Measurements from ENCODE around the gene SRPK2.
"Not testable (repeated sequence)": the region's sequence is repeated elsewhere in the genome, so short reads cannot be mapped to it uniquely, and the experiment has no call there.

SRPK2 gene

DNA sequence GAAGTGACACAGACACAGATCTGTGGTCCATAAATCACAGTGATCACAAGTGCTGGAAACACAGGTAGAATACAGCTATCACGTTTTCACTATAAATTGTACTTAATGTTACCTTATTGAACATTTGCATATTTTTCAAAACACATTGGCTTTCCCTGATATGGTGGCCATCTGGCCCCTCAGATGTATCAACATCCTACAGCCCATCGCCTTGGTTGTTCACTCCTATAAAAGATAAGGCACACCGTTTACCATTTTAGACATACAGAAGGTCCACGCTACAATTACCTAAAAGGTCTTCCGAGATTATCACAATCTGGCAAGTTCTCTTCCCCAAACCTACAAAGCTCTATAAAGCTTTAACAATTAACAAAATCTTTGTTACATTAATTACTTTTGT lies 91.4 kb downstream of the SRPK2 start:
- no peak for DNase-seq

DNA sequence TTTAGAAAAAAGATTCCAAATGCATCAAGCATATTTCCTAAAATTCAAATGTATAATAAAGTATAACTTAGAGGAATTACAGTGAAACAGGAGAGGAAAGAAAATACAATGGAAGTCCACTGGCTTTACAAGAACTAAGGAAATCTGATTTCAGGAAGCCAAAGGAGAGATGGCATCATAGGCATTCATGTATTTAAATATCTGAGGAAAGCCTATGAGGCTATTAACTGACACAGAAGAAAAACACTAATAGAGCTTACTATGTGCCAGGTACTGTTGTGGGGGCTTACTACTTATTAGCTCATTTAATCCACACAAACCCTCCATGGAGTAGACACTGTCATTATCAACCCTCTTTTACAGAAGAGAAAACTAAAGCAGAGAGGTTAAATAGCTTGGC lies 92.2 kb downstream of the SRPK2 start:
- DNase-seq = no peak

DNA sequence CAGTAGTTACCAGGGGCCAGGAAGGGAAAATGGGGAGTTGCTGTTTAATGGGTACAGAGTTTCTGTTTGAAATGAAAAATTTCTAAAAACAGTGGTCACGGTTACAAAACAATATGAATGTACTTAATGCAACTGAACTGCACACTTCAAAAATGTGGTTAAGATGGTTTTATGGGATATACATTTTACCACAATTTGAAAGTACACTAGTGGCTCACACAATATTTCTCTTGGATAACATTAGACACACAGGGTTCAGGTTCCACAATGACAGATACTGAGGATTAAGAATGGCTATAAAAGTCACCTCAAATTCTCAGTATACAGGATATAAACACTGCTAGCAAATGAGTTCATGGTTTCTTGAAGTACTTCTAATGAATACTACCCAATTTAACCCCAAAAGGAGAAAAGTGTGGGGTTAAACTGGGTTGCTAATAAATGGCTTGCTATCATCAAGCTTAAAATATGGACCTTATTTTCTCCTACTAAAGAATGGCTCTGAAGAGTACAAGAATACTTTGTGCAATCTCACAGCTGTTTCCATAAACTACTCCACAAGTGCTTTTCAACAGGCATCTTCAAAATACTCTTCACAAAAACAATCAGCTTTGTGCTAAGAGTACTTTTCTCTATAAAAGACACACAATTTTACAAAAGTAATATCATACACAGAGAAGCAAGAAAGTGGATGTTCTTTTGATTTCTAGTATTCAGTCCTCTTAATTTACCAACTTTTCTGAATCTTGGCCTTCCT lies 92.9 kb downstream of the SRPK2 start:
- DNase-seq = no peak

DNA sequence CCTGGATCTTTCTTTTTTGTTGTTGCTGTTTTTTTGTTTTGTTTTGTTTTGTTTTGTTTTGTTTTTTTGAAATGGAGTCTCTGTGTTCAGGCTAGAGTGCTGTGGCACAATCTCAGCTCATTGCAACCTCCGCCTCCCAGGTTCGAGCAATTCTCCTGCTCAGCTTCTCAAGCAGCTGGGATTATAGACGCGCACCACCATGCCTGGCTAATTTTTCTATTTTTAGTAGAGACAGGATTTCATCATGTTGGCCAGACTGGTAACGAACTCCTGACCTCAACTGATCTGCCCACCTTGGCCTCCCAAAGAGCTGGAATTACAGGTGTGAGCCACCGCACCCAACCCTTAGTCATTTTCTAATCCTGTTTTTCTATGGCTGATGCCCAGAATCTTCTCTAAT lies 94.2 kb downstream of the SRPK2 start:
- DNase-seq = not testable (repeated sequence)

DNA sequence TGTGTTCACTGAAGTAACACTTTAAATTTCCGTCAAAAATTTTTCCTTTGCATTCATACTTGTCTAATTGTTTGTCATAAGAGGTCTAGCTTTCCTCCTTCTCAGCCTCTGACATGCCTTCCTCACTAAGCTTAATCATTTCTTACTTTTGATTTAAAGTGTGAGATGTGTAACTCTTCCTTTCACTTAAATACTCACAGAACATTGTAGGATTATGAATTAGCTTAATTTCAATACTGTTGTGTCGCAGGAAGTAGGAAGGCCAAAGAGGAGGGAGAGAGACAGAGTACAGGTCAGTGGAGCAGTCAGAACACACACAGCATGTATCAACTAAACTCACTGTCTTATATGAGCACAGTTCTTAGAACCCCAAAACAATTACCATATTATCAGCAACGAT lies 99.0 kb downstream of the SRPK2 start:
- no peak for DNase-seq

DNA sequence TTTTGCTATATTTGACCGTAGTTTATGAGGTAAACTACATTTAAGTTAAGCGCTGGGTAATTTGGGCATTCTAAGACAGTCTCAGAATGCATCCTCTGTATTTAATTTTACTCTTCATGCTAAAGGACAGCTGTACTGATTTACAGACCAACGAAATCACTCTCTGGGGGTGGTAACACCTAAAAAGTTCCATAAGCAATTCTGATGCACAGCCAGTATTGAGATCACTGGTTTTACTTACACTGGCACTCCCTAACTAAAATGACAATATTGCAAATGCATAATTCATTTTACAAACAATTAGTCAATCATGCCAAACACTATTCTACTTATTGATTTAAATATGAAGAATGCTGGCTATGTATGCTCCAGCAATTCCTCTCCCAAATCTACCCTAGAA lies 102.3 kb downstream of the SRPK2 start:
- DNase-seq = no peak

DNA sequence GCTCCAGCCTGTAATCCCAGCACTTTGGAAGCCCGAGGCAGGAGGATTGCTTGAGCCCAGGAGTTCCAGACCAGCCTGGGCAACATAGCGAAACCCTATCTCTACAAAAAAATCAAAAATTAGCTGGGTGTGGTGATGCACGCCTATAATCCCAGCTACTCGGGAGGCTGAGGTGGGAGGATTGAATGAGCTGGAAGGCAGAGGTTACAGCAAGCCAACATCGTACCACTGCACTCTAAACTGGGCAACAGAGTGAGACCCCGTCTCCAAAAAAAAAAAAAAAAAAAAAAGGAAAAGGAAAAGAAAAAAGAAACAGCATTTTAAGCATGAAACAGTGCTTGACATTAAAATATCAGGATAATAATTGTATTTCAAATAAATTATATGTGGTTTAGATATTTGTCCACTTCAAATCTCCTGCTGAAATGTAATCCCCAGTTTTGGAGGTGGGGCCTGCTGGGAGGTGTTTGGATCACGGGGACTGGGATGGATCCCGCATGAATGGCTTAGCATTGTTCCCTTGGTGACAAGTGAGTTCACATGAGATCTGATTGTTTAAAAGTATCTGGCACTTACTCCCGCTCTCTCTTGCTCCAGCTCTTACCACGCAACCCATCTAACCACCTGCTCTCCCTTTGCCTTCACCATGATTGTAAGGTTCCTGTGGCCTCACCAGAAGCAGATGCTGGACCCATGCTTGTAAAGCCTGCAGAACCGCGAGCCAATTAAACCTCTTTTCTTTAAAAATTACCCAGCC lies 103.4 kb downstream of the SRPK2 start:
- no peak for DNase-seq

DNA sequence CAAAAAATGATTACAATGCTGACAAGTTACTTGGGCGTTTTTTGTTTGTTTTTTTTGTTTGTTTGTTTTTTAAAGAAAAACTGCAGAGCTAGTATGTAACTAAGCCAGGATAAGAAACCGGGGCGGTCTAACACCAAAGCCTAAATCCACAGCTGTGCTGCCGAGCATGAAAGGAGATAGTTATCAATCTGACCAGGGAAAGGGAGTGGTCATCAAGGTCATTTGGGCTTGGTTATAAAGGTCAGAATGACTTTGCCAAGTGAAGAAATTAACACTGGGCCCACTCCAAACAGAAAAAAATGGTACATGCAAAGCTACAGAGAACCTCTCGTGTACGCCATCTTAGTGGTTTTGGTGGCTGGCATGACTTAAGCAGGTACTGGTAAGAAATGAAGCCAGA lies 104.7 kb downstream of the SRPK2 start:
- no peak for DNase-seq

DNA sequence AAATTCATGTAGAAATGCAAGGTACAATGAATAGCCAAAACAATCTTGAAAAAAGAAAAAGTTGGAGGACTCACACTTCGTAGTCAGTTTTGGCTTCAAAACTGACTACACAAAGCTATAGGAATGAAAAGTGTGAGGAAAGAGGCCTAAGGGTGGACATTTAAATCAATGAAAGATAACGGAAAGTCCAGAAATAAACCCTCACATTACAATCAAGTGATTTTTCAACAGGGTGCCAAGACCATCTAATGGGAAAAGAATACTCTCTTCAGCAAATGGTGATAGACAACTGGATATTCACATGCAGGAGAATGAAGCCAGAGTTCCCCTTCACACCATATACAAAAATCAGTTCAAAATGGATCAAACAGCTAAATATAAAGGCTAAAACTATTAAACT lies 106.8 kb downstream of the SRPK2 start:
- DNase-seq = no peak

DNA sequence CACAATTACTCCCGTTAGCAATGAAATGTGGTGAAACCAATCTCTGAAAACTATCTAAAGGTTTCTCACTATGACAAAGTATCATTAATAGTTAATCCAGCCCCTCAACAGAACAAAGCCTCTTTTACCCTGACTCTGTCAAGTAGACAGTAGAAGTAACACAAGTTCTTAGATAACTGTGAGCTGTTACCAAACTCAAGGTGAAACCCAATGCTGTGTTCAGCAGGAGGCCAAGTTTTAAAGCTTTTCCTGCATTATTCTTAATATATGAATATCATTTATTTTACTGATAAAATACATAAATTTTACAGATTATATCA lies 109.1 kb downstream of the SRPK2 start:
- no peak for DNase-seq

DNA sequence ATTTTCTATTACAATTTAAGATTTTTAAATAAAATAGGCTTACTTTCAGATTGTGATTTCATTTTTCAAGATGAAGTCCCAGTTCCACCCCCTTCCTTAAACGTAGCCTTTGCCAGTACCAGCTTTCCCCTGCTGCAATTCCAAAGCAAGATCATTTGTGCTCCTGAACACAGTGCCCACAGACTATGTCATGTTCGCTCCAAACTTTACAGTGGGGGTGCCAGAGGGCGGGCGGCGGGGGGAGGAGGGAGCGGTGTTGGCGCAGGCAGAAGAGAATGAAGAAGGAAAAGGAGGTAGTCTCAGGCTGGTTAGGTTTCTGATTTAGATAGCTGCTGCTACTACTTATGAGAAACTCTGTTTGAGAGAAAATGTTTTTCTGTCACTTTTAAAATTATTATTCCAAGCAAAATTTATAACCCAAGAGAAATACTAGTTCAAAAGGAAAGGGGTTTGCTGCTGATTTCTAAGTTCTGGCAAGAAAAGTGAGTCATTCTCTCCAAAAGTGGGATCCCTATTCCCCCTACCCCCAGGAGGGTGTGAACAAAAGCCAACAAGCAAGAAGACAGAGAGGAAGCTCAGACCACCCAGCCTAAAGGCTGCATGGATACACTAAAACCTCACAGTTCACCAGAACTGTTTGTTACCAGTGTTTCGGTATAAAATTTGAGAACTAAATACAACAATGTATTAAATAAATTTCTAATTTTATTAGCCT lies 109.6 kb downstream of the SRPK2 start:
- DNase-seq = no peak

DNA sequence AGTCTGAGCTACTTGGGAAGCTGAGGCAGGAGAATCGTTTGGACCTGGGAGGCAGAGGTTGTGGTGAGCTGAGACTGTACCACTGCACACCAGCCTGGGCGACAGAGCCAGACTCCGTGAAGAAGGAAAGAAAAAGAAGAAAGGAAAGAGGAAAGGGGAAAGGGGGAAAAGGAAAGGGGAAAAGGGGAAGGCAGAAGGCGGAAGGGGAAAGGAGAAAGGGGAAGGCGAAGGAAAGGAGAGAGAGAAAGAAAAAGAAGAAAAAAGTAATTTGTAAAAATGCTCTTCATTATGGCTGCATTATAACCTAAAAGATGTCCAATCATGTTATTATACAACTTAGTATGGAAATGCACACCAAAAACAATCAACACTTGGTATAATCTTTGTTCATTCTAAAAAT lies 110.2 kb downstream of the SRPK2 start:
- DNase-seq = no peak

DNA sequence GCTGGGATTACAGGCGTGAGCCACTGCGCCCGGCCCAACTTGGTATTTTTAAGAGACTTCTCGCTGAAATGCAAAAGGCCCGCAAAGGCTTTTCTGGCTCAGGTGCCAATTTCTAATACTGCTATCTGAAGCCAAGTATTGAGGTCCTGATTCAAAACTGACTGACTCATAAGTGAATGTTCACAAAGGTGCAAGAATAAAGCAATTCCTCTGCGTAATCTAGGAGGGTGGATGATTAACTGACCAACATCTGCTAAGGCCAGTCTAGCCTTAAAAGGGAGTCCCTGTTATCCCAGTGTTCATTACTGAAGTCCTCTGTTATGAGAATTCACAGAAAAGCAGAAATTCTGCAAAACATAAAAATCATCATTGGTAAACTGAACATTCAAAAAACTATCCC lies 111.4 kb downstream of the SRPK2 start:
- no peak for DNase-seq

DNA sequence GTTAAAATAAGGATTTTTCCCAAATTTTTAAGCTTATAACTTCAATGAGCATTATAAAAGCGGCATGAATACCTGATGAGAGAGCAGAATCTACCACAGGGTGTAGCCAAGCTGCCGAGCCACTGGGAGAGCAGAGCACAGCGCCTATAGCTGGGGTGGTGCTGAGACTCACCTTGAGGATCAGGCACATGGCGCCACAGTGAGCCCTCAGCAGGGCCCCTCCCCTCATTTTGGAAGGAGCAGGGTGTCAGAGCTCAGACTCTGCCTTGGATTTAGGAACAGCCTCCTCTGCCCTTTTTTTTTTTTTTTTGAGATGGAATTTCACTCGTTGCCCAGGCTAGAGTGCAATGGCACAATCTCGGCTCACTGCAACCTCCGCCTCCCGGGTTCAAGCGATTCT lies 118.6 kb downstream of the SRPK2 start:
- no peak for DNase-seq

DNA sequence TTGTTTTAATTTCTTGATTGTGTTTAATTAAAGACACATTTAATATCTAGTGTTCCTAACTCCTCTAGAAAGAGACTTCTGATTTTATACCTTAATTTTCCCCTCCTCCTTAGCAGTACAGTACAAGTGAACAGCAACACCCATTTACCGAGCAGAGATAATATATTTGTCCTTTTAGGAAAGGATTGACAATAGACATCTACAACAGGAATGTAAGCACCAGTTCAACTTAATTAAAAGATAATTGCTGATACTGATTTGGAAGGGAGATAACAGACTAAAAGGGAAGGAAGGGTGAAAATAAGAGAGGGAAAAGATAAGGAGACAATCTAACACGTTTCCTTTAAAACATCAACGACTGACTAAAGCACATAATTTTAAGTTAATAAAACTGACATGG lies 119.3 kb downstream of the SRPK2 start:
- no peak for DNase-seq

DNA sequence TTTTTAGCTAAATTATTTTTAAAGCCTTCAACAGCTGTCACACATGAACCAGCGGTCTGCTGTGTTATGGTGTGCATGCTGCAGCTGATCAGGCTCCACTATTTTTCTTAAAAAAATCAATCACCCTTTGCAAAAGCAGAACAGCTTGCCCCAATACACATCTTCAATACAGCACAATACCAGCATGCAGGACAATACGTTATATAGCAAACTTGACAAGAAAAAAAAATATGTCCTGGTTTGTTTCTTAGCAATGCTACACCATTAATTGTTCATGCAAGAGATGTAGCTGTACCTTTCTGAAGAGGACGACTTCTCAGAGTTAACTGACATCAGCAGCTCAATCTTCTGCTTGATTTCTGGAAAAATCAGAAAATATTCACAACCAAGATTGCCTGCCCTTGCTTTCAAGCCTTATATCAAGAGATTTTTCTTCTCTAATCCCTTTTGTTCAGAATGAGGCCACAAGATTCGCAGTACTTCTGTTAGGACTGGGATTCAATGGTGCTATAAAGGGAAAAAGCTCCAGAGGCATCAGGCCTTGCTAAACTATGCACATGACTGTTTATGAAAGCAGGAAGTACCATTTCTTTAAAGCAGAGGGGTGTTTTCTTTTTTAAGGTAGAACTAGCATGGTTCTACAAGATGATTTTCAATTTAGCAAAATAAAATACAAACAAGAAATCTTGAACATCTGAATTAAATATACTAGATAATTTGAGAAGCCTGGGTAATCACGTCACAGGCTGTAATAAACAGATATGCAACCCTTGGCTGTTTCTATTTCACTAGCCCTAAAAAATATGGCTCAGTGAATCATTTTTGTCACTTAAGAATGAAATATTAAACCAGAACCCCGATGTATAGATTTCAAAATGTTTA lies 120.0 kb downstream of the SRPK2 start:
- no peak for DNase-seq

DNA sequence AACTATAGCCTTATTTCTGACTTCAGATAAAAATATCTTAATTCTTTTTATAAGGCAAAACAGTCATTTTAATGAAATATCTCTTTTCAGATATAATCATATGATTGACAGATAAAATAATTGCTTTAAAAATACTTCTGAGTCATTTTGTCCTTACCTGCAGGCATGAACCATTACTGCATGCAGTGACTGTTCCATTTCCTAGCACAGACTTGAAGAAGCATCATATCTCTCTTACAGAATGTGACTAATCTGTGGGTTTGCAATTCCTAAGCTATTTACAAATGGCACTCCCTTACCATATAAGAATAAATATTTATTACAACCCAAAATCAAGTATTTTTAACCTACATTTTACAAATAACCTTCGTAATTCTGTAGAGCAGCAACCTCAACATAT lies 120.7 kb downstream of the SRPK2 start:
- no peak for DNase-seq

DNA sequence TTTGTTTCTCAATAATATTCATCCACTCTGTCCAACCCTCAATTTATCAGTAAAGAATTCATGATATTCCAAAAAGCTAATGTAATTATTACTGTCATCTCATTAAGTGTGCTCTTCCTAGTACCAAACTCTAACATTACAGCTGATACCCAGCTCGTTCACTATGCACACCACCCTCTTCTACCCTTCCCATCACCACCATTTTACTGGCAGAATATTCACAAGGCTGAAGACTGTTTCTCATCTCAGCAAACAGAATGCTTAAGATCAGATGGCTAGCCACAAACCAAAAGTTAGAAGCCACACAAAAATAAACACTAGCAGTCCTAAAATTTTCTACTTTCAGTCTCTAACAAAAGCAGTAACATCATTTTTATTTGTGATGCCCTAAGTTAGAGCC lies 121.5 kb downstream of the SRPK2 start:
- DNase-seq = no peak

DNA sequence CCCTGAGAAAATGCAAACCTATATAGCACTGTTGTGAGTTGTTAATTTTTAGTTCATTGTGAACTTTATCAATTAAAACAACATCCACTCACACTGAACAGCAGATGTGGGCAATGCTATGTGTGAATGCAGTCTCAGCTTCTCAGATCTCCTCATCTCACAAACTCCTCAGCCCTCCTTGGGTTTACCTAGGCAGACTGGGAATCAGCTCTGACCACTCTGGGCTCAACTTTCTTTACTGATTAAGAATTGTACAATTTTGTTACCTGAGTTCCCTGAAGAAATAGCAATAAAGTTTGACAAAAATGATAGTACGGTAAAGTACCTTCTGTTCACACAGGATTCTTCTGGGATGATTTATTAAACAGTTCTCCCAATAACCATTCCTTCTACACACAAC lies 124.0 kb downstream of the SRPK2 start:
- no peak for DNase-seq

DNA sequence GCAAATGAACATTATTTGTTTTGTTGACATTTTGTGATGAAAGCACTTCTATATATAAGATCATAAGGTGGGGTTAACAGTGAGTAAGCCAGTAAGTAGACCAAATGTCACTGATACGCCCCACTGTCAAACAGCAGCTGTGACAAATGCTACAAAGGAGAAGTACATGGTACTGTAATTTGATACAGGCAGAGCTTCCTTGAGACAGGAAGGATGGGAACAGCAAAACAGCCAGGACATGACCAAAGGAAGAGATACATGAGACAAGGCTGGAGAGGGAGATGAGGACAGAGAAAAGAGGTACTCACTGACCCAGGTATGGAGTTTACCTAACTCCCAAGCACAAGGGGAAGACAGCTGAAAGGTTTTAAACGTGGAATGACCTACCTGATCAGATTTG lies 127.0 kb downstream of the SRPK2 start:
- no peak for DNase-seq

DNA sequence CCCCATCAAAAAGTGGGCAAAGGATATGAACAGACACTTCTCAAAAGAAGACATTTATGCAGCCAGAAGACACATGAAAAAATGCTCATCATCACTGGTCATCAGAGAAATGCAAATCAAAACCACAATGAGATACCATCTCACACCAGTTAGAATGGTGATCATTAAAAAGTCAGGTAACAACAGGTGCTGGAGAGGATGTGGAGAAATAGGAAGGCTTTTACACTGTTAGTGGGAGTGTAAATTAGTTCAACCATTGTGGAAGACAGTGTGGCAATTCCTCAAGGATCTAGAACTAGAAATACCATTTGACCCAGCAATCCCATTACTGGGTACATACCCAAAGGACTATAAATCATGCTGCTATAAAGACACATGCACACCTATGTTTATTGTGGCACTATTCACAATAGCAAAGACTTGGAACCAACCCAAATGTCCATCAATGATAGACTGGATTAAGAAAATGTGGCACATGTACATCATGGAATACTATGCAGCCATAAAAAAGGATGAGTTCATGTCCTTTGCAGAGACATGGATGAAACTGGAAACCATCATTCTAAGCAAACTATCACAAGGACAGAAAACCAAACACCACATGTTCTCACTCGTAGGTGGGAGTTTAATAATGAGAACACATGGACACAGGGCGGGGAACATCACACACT lies 128.4 kb downstream of the SRPK2 start:
- DNase-seq = not testable (repeated sequence)

DNA sequence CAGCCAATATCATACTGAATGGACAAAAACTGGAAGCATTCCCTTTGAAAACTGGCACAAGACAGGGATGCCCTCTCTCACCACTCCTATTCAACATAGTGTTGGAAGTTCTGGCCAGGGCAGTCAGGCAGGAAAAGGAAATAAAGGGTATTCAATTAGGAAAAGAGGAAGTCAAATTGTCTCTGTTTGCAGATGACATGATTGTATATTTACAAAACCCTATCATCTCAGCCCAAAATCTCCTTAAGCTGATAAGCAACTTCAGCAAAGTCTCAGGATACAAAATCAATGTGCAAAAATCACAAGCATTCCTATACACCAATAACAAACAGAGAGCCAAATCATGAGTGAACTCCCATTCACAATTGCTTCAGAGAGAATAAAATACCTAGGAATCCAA lies 129.8 kb downstream of the SRPK2 start:
- not testable (repeated sequence) for DNase-seq

DNA sequence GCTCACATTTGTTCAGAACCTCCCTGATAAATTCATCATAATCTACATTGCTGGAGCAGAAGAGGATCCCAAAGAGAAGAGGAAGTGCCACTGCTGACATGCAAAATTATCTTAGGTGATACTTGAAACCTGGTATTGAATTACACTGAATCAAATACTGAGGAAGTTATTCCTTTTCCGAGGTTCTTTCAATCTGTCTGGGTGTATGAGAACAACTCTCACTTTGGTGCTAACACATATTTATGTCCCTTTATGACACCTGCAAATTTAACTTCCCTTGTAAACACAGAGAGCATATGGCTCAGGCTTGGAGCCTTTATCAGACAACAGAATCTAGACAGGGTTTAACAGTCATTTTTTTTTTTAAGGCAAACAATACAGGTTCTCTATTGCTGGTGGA lies 131.4 kb downstream of the SRPK2 start:
- DNase-seq = no peak
